ENCODE data around the gene GNAQ.

DNA sequence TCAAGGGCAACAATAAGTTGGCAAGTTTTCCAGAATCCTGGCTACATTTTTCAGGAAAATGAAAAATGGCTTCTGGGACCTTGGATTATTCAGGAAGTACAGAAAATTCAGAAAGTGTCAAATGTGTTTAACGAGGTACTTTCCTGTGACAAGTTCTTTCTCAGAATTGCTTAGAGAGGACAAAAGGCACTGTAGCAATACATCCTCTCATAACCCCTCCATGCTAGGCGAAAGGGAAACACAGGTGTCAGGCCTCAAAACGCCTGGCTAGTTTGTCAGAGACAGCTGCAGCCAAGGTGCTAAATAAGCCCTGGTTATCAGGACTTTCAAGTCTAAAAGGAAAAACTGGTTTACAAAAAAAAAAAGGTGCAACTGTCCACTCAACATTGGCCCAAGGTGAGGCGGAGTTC lies 115.2 kb downstream of the GNAQ start:
- TF ChIP-seq, protein P1, sequence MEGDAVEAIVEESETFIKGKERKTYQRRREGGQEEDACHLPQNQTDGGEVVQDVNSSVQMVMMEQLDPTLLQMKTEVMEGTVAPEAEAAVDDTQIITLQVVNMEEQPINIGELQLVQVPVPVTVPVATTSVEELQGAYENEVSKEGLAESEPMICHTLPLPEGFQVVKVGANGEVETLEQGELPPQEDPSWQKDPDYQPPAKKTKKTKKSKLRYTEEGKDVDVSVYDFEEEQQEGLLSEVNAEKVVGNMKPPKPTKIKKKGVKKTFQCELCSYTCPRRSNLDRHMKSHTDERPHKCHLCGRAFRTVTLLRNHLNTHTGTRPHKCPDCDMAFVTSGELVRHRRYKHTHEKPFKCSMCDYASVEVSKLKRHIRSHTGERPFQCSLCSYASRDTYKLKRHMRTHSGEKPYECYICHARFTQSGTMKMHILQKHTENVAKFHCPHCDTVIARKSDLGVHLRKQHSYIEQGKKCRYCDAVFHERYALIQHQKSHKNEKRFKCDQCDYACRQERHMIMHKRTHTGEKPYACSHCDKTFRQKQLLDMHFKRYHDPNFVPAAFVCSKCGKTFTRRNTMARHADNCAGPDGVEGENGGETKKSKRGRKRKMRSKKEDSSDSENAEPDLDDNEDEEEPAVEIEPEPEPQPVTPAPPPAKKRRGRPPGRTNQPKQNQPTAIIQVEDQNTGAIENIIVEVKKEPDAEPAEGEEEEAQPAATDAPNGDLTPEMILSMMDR (IDR thresholded peaks at IDR 0.05; ENCODE audit: low read depth, low read length, poor library complexity, severe bottlenecking), result no peak
- TF ChIP-seq EZH2phosphoT487 (IDR thresholded peaks at IDR 0.05; ENCODE audit: borderline replicate concordance, low read length), result no peak

Data from DOHH2 (cell line).